Epithelial cell of esophagus (primary cell): ENCODE results near the gene ZNF407.

Experiments
- DNase-seq: peaks from one replicate; pipeline ENCODE4 v3.0.0; 2010; ENCODE audit warnings: low read depth
- H3K4me3 ChIP-seq: 2 replicates; pipeline ENCODE4 v1.5.1; 2011; ENCODE audit warnings: mild to moderate bottlenecking, low read length, control low read depth
- CTCF ChIP-seq: IDR thresholded peaks from 2 replicates; pipeline ENCODE4 v1.5.1; 2011; ENCODE audit warnings: low read depth, mild to moderate bottlenecking, low read length, control low read depth, inconsistent platforms; ENCODE audit not compliant: insufficient read depth; ENCODE audit errors: missing control alignments

ZNF407 gene

DNA sequence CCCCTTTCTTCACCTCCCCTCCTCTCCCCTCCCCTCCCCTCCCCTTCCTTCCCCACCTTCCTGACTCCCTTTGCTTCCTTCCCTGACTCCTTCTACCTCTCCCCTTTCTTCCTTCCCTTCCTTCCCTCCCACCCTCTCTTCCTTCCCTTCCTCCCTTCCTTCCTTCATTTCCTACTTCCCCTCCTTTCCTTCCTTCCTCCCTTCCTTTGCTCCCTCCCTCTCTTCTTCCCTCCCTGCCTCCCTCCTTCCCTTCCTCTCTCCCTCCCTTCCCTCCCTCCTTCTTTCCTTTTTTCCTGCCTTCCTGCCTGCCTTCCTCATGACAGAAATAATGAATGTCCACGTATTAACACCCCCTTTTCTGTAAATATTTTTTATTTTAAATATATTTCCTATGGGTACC, 260.2 kb downstream of the ZNF407 start:
- no peak overlapping the region for H3K4me3 ChIP-seq
- no peak for TF ChIP-seq CTCF
- DNase-seq: no peak

DNA sequence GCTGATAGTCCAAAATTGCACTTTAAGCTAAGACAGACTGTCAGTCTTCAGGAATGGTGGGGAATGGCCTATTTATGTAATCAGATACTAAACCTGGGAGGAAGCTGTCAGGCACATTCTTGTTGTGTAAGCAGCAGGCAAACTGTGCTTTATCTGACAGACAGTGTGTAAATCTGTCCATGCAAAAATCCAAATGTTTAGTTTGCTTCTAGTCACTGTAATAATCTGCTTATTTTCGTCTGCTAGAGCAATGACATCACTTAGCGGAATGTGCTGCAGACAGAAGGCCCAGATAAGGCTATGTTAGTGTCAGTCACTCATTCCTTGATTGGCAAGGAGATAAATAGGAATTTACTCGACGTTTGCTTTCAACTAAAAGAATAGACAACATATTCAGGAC, 263.5 kb downstream of the ZNF407 start:
- DNase-seq: no peak
- no peak for TF ChIP-seq CTCF
- H3K4me3 ChIP-seq: no peak overlapping the region

GRCh38 chr18:74862094-74862493, 264.4 kb downstream of the ZNF407 start:
- DNase-seq: no peak
- H3K4me3 ChIP-seq: no peak overlapping the region
- no peak for TF ChIP-seq CTCF

GRCh38 chr18:74866577-74866976, 268.9 kb downstream of the ZNF407 start:
- TF ChIP-seq CTCF: no peak
- H3K4me3 ChIP-seq: no peak overlapping the region
- no peak for DNase-seq

GRCh38 chr18:74868461-74868860, 270.8 kb downstream of the ZNF407 start:
- no peak overlapping the region for H3K4me3 ChIP-seq
- no peak for DNase-seq
- TF ChIP-seq CTCF: no peak

DNA sequence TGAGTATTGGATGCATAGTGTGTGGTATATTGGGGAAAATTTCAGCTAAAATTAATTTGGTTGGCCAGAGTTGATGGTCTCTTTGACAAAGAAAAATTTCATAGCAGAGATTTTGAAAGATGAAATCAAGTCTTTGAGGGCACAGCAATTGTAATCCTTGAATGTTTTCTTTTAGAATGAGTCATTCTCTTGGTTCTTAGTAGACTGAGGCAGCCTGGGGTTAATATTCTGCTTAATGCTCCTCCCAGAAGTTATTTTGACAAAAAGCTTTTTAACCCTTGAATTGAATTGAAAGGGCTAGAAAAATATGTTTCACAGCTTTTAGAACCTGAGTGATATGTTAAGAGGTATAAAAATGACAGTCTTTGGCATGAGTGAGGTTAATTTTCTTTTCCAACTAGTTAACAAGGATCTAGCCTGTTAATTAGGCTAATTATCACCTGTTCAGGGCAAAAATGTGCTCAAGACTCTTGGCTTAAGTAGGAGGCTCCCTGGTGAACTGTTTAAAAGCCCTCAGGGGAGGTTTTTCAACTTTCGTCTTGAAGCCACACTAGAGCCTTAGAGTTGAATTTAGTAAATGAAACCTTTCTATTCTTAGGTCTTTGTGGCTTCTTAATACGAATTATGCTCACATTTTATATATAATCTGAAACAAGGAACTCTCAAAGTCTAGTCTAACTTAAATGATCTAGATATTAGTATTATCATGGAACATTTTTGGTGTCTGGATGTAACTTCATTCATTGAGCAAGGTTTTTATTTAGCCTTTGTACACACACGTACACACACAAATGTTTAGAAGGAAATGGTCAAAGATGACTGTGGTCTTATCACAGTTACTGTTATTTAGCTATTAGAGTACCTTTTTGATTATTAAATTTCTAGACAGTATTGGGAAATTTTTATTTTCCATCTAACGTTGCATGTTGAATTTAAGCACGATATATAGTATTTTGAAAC, 272.5 kb downstream of the ZNF407 start:
- no peak overlapping the region for H3K4me3 ChIP-seq
- TF ChIP-seq CTCF: no peak
- no peak for DNase-seq

- no peak overlapping the region for H3K4me3 ChIP-seq
- TF ChIP-seq CTCF: no peak
- DNase-seq: no peak
Observed at GRCh38 chr18:74870950-74871349, 273.3 kb downstream of the ZNF407 start.
